ENCODE data around the gene SLAMF8.

SLAMF8 gene

GRCh38 chr1:159821171-159821867 is 5.4 kb upstream of the SLAMF8 start:
- no peak for DNase-seq

GRCh38 chr1:159823406-159823805 is 3.3 kb upstream of the SLAMF8 start:
- DNase-seq = no peak

GRCh38 chr1:159825564-159825963 is 1.1 kb upstream of the SLAMF8 start:
- DNase-seq = no peak

- DNase-seq = no peak
These were observed 423 bp downstream of the SLAMF8 start for GRCh38 chr1:159827102-159827490.

GRCh38 chr1:159827549-159827948 is 876 bp downstream of the SLAMF8 start:
- DNase-seq = no peak

- no peak for DNase-seq
These were observed 1.5 kb downstream of the SLAMF8 start for GRCh38 chr1:159828176-159828575.

- DNase-seq = no peak
These were observed 2.1 kb downstream of the SLAMF8 start for GRCh38 chr1:159828581-159829272.

GRCh38 chr1:159829273-159829634 is 2.6 kb downstream of the SLAMF8 start:
- DNase-seq = no peak

- DNase-seq = no peak
These were observed 3.3 kb downstream of the SLAMF8 start for GRCh38 chr1:159829822-159830465.

- DNase-seq = no peak
These were observed 4.0 kb downstream of the SLAMF8 start for GRCh38 chr1:159830722-159831121.

- no peak for DNase-seq
These were observed 4.9 kb downstream of the SLAMF8 start for GRCh38 chr1:159831412-159832141.

- no peak for DNase-seq
These were observed 5.6 kb downstream of the SLAMF8 start for GRCh38 chr1:159832309-159832708.

GRCh38 chr1:159835356-159835755 is 8.7 kb downstream of the SLAMF8 start:
- DNase-seq = no peak

- DNase-seq = no peak
These were observed 9.3 kb downstream of the SLAMF8 start for GRCh38 chr1:159835862-159836525.

GRCh38 chr1:159838715-159839114 is 12.0 kb downstream of the SLAMF8 start:
- no peak for DNase-seq

GRCh38 chr1:159839116-159839849 is 12.6 kb downstream of the SLAMF8 start:
- no peak for DNase-seq

- no peak for DNase-seq
These were observed 15.1 kb downstream of the SLAMF8 start for GRCh38 chr1:159841749-159842148.

GRCh38 chr1:159843459-159843858 is 16.8 kb downstream of the SLAMF8 start:
- no peak for DNase-seq

GRCh38 chr1:159845751-159846629 is 19.3 kb downstream of the SLAMF8 start:
- no peak for DNase-seq

- no peak for DNase-seq
These were observed 20.6 kb downstream of the SLAMF8 start for GRCh38 chr1:159847231-159847630.

- DNase-seq = no peak
These were observed 21.7 kb downstream of the SLAMF8 start for GRCh38 chr1:159848326-159848725.
